NCI-H510A treated with DMSO at 0.1 percent for 48 hours (cell line): Measurements from ENCODE around the gene OR4X1.
"Not testable (repeated sequence)": the region's sequence is repeated elsewhere in the genome, so short reads cannot be mapped to it uniquely, and the experiment has no call there.

Experiments used
- DNase-seq: peaks from one replicate; lab custom pipeline; 2025; lab: John Stamatoyannopoulos, UW

Gene OR4X1, protein sequence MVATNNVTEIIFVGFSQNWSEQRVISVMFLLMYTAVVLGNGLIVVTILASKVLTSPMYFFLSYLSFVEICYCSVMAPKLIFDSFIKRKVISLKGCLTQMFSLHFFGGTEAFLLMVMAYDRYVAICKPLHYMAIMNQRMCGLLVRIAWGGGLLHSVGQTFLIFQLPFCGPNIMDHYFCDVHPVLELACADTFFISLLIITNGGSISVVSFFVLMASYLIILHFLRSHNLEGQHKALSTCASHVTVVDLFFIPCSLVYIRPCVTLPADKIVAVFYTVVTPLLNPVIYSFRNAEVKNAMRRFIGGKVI

DNA sequence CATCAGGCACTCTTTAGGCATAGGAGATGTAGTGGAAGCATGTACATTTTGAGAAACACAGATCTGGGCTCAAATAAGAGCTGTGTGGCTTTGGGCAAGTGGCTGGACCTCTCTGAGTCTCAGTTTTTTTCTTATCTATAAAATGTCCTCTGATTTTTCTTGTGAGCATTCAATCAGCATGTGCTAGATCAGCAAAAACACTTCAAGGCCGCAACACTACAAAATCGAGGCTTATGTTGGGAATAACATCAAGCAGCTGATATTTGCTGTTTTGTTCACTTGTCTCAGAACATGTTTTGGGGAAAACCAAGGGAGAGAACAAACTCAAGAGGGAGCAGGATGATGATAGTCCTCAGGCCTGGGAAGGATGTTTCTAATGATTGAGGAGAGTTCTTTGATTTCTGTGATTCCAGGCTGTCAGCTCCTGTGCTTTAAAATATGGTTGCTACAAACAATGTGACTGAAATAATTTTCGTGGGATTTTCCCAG lies at the start of gene OR4X1:
Gene OR4X1, plus strand, starts transcription at position 439 of the 489 bp plus-strand sequence. Its CDS starts 0 bp downstream, at position 439.
- no peak for DNase-seq

DNA sequence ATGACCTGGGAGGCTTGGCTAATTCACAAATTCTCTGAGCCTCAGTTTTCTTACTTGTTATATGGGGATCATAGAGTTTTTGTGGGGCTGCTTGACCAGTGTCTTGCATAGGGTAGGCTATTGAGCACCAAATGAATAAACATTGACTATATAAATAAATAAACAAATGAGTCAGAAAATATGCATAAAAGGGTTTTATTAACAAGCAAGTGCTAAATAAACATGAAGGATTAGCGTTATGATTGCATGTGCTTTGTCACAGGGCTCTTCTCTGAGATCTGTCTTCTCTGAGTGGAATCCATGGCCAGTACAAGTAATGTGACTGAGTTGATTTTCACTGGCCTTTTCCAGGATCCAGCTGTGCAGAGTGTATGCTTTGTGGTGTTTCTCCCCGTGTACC lies 47.2 kb upstream of the OR4X1 start, which contains the start of gene OR4B1:
Gene OR4B1, plus strand, starts transcription at position 301 of the 400 bp plus-strand sequence. Its CDS starts 0 bp downstream, at position 301.
- no peak for DNase-seq

DNA sequence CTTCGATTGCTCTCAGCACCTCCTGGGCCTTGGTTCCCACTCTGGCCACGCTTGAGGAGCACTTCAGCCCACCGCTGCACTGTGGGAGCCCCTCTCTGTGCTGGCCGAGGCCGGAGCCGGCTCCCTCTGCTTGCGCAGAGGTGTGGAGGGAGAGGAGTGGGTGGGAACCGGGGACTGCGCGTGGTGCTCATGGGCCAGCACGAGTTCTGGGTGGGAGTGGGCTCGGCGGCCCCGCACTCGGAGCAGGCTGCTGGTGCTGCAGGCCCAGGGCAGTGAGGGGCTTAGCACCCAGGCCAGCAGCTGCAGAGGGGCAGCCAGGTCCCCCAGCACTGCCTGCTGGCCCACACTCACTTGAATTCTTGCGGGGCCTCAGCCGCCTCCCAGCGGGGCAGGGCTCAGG lies 34.9 kb upstream of the OR4X1 start:
- DNase-seq = no peak

DNA sequence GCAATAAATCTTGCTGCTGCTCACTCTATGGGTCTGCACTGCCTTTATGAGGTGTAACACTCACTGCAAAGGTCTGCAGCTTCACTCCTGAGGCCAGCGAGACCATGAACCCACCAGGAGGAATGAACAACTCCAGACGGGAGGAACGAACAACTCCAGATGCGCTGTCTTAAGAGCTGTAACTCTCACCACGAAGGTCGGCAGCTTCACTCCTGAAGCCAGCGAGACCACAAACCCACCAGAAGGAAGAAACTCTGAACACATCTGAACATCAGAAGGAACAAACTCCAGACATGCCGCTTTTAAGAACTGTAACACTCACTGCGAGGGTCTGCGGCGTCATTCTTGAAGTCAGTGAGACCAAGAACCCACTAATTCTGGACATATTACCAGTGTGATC lies 33.6 kb upstream of the OR4X1 start:
- DNase-seq = not testable (repeated sequence)

DNA sequence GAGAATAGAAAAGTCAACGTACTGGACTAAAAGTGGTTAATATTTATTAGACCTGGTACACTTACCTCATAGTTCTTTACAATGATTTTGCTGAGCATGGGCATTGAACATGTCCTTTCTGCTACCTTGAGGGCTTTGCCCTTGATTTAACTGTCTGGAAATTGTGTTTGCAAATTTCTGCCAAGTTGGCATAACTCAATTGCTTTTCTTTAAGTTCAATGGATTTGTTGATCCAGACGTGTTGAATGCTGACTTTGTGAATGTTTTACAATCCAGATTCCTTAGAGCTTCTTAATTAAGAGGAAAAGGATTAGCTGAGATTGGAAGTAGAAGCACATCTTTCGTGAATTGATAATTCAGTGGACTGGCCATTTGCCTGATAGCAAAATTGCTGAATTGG lies 25.9 kb upstream of the OR4X1 start:
- no peak for DNase-seq

DNA sequence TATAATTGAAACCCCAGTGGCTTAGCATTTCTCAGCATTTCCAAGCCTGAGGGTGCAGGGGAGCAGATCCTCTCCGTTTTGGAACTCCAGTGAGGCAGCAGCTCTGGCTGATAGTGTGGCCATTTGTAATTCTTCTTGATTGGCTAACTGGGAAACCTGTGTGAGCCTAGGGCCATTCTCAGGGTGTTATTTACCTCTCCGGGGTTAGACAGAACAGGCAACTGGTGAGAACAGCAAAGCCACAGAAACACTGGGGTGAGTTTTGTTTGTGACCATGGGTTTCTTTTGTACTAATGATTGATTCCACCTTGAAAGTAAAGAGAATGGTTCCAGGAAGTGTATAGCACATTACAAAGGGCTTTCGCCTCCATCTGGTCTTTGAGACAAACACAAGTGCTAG lies 21.2 kb upstream of the OR4X1 start:
- DNase-seq = no peak

DNA sequence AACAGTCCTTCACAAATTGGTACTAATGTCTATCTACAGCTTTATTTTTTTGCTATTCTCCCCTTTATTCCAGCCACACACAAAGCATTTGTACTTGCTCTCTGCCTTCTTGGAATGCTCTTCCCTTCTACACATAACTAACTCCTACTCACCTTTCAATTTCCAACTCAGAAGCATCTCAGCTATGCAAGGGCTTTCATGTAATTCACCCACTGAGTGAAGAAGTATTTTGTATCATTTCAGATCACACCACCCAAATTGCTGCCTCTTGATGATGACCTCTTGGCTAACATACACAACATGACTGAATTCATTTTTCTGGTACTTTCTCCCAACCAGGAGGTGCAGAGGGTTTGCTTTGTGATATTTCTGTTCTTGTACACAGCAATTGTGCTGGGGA lies 18.9 kb upstream of the OR4X1 start, which contains the start of gene OR4X2:
Gene OR4X2, plus strand, starts transcription at position 301 of the 400 bp plus-strand sequence. Its CDS starts 0 bp downstream, at position 301.
- DNase-seq = no peak

DNA sequence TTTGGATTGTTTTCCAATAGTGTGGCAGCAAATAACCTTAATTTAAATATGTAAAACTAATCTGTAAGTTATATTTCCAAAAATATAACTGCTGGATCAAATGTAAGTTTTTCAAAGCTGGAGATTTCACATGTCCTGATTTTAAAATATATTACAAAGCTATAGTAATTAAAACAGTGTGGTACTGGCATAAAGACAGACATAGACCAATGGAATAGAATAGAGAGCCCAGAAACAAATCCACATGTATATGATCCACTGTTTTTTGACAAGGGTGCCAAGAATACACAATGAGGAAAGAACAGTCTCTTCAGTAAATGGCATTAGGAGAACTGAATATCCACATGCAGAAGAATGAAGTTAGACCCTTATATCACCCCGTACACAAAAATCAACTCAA lies 14.8 kb upstream of the OR4X1 start:
- DNase-seq = no peak

DNA sequence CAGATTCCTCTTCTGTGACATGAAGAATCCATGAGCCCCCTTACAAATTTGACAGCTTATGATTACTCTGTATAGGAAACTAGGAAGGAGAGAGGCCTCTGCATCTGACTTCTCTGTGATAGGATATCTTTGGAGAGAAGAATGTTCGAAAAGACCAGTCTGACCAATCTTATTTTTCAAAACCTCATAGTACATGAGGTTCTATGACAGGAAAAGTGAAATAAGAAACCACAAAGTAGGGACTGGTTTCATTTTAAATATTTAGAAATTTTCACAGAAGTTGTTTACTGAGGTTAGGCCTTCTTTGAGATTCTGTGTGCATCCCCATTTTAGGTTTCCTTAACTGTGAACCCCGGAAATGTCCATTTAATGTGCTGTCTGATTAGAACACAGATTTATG lies 2.1 kb upstream of the OR4X1 start:
- DNase-seq = no peak

DNA sequence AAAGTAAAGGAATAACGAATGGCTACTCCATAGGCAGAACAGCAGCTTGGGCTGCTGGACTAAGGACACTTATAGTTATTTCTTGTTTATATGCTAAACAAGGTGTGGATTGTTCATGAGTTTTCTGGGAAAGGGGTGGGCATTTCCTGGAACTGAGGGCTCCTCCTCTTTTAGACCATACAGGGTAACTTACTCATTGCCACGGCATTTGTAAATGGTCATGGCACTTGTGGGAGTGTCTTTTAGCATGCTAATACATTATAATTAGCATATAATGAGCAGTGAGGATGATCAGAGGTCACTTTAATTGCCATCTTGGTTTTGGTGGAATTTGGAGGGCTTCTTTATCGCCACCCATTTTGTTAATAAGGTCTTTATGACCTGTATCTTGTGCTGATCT lies 7.0 kb downstream of the OR4X1 start:
- DNase-seq = no peak

DNA sequence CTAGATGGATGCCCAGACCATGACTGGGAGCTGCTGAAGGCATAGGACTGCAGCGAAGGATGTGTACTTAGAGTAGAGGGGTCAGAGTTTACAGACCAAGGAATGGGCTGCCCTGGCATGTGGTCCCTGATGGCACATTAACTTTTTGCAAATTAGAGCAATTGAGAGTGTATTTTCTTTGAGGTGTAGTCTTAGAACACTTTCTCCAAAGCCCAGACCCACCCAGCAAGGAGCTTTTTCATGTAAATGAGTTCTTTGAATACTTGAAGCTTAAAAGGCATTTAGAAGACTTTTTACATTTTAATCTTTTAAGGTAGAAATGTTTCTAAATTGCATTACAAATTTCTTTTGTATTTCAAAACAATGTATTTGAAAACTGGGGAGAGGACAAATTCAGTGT lies 8.9 kb downstream of the OR4X1 start:
- no peak for DNase-seq

DNA sequence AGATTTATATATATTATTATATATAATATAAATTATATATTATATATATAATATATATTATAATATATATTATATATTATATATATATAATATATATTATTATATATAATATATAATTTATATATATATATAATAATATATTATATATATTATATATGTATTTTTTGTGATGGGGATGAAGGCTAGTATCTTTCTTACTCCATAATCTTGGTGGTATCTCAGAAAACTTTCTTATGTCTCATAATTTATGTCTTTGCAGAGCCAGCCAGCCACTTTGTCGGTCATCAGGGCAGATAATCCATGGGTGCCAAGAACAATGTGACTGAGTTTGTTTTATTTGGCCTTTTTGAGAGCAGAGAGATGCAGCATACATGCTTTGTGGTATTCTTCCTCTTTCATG lies 42.3 kb downstream of the OR4X1 start, which contains the start of gene OR4S1:
Gene OR4S1, plus strand, starts transcription at position 301 of the 400 bp plus-strand sequence. Its CDS starts 0 bp downstream, at position 301.
- DNase-seq = no peak

DNA sequence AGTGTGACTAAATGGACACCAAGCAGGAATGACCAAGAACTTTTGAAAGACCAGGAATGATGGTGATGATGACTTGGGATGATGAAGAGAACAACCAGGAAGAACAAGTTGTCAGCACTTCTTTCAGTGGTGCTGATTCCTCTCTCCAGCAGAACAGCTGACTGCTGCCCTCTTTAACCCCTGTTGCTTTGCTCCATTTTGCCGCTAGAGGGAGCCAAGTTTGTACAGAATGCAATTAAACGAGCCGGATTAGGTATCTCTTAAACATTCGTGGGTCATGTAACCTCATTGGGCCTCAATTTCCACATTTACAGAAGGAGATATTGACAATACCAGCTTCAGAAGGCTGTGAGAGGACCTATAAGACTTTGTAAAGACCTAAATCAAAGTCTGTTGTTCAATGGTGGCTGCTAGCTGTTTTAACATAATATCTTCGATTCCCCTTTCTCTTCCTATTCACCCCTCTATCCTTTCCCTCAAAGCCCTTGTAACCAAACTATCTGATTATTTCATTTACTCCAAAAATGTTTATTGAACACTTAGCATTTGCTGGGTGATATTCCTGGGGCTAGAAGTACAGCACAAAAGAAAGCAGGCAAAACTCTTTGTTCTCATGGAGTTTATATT lies 44.2 kb downstream of the OR4X1 start:
- DNase-seq = peak; percentile 51

DNA sequence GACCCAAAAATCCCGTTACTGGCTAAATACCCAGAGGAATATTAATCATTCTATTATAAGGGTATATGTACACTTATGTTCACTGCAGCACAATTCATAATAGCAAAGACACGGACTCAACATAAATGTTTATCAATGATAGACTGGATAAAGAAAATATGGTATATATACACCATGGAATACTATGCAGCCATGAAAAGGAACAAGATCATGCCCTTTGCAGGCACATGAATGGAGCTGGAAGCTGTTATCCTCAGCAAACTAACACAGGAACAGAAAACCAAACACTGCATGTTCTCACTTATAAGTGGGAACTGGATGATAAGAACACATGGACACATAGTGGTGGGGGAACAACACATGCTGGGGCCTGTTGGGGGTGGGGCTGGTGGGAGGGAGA lies 49.9 kb downstream of the OR4X1 start:
- DNase-seq = not testable (repeated sequence)
